K562 (cell line): Measurements from ENCODE around the gene AAMP. TPM values are rescaled to one million over a fixed set of nuclear protein-coding genes. Genes with fewer than 3 reads are reported as not detected.
A peak's percentile ranks its signal among the peaks of the same experiment; 100 is the strongest.

Experiments used
- PTRF ChIP-seq: fragments of 450-650 bp; IDR thresholded peaks from 2 replicates; pipeline ENCODE4 v1.6.1; 2016; ENCODE audit warnings: mild to moderate bottlenecking, missing genetic modification characterization, missing compliant biosample characterization
- RBM15 ChIP-seq: fragments of 200-400 bp; formaldehyde crosslinking; IDR thresholded peaks from 2 replicates; pipeline ENCODE4 v1.6.1; 2018; ENCODE audit warnings: mild to moderate bottlenecking, low read length, moderate library complexity; ENCODE audit not compliant: insufficient read depth
- ZBTB40 ChIP-seq, 2 experiments: fragments of 450-650 bp in 1 of 2; sonication (generic) in 1 of 2; formaldehyde crosslinking in 1 of 2; IDR thresholded peaks; 2 replicates each; pipeline versions ENCODE4 v1.7.1 to v1.9.0; 2016 to 2022; ENCODE audit warnings: inconsistent platforms in 1 of 2, mild to moderate bottlenecking in 1 of 2, missing genetic modification reagents in 1 of 2
- ZBTB9 ChIP-seq: fragments of 450-650 bp; formaldehyde crosslinking; IDR thresholded peaks from 2 replicates; pipeline ENCODE4 v1.4.0; 2020; ENCODE audit warnings: mild to moderate bottlenecking, moderate library complexity
- polyA plus RNA-seq, 8 experiments: library from polyadenylated mRNA; depleted of rRNA in 4 of 8; stranded (reverse) in 5 of 8; unstranded in 3 of 8; fragments of >200 nt; fragmentation: Nextera tagmentation in 2 of 8; fragmentation: Illumina TruSeq in 1 of 8; extraction: Ambion mirVana in 2 of 8; extraction: Trizol in 1 of 8; gene quantifications; 2 replicates each; pipeline versions ENCODE4 v1.2.1 to v1.2.3, GENCODE V29; 2011 to 2014; ENCODE audit warnings: inconsistent platforms in 1 of 8, missing spikeins in 1 of 8
- total RNA-seq, 7 experiments: library from RNA; depleted of rRNA in 6 of 7; stranded (reverse); fragments of >200 nt in 6 of 7; fragmentation: Illumina TruSeq in 2 of 7; extraction: Trizol in 2 of 7; gene quantifications; 2 replicates each; pipeline versions ENCODE4 v1.2.1 to v1.2.3, GENCODE V29; 2011 to 2021; ENCODE audit warnings: low replicate concordance in 1 of 7

The AAMP gene
- total and polyA plus RNA-seq, 9 of the 15 experiments (the other 6 are each of a cell fraction or from before 2014, with no cell fraction given), result 5.7 to 197 (median 94.1) TPM

GRCh38 chr2:218216674-218217359 is 53.1 kb downstream of the AAMP start, which contains the start of gene ARPC2 (continued):
- peak; percentile 91 for TF ChIP-seq ZBTB40 (IDR thresholded peaks at IDR 0.05)
- no peak for TF ChIP-seq ZBTB40 (CRISPR knock-in tag; IDR thresholded peaks at IDR 0.05)
- no peak for TF ChIP-seq RBM15
- TF ChIP-seq ZBTB9 (CRISPR knock-in tag), result 0 out of 2 replicates have a peak, but pooled peaks have one; percentile 25
- TF ChIP-seq PTRF, result no peak
